Activated CD4-positive, alpha-beta T cell treated with anti-CD3 and anti-CD28 coated beads for 36 hours (primary cell): ENCODE data around the gene MAP3K14. TPM values are rescaled to one million over a fixed set of nuclear protein-coding genes. Genes with fewer than 3 reads are reported as not detected.

Experiments
- ATAC-seq: fragments of 200-7000 bp; cut with Tn5 transposase; one replicate; pipeline ENCODE4 v1.10.0; 2021; ENCODE audit warnings: mild to moderate bottlenecking, moderate library complexity
- CTCF ChIA-PET: fragments of 350-600 bp; sonication (Branson Sonifier 250); formaldehyde crosslinking; loops from one replicate; lab custom pipeline; 2021; ENCODE audit warnings: antibody characterized with exemption; lab: Charles Lee
- POLR2A ChIA-PET: fragments of 350-600 bp; sonication (Branson Sonifier 250); formaldehyde crosslinking; loops from one replicate; lab custom pipeline; 2021; ENCODE audit warnings: antibody characterized with exemption, inconsistent platforms; lab: Charles Lee
- DNase-seq: peaks from one replicate; pipeline ENCODE4 v3.0.0-alpha.2; 2020
- H3K27ac Mint-ChIP-seq: one replicate; pipeline ENCODE4 v1.8.0; 2021; ENCODE audit warnings: mixed read lengths
- H3K27me3 Mint-ChIP-seq: one replicate; pipeline ENCODE4 v1.8.0; 2021; ENCODE audit warnings: mixed read lengths
- H3K36me3 Mint-ChIP-seq: one replicate; pipeline ENCODE4 v1.8.0; 2021; ENCODE audit warnings: low read depth, mixed read lengths
- H3K4me1 Mint-ChIP-seq: one replicate; pipeline ENCODE4 v1.8.0; 2021; ENCODE audit warnings: mixed read lengths
- H3K4me3 Mint-ChIP-seq: one replicate; pipeline ENCODE4 v1.8.0; 2021; ENCODE audit warnings: mild to moderate bottlenecking, moderate library complexity, mixed read lengths
- H3K9me3 Mint-ChIP-seq: one replicate; pipeline ENCODE4 v1.8.0; 2021; ENCODE audit warnings: low read depth, mixed read lengths
- intact Hi-C, 2 experiments: fragments of 100-400 bp; cut with DNase I in 1 of 2; cut with micrococcal nuclease in 1 of 2; formaldehyde crosslinking; loops; one replicate each; pipeline versions ENCODE4 v1.14.2 to v1.15.1; 2022 to 2024; cut with DNase I, micrococcal nuclease
- total RNA-seq, 2 experiments: library from RNA; stranded (reverse); gene quantifications; one replicate each; pipeline ENCODE4 v1.2.3, GENCODE V29; 2021

Gene MAP3K14
- total RNA-seq, 2 experiments from 2014 or later: 50.3 to 52.5 TPM

DNA sequence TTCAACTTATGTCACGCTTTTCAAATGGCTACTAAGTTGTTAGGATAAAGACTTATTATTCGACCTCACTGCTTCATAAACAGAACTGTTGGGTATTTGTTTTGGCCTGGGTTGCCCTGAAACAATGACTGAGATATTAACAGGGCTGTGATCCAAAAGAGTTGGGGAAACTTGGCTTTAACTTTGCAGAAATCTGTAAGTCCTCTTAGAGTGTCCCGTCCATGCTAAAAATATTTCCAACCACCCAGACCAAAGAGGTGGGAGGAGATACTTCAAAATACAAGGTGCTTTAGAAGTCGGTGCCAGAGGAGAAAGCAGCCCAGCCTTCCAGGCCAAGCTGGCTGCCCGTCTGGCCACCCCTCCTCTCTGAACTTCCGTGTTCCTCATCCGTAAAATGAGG is 38.8 kb downstream of the MAP3K14 start:
- no peak for DNase-seq
- Mint-ChIP-seq H3K4me3 (no peak overlapping the region), H3K27ac (no peak overlapping the region), H3K4me1 (peaks cover 14% of the 10 kb centered on the region), H3K27me3 (no peaks in the 10 kb centered on the region), H3K36me3 (peaks cover 57% of the 10 kb centered on the region), H3K9me3 (no peaks in the 10 kb centered on the region)
- ChIA-PET POLR2A (interaction anchor here (0.9 to 1.5 kb wide), 7 partner anchors 10 to 39 kb away, joined by 3 to 10 read pairs (median 5); partner anchors contain the start of gene MAP3K14), CTCF (interaction anchor here (0.6 to 5.8 kb wide), 35 partner anchors 9 to 399 kb away, joined by 3 to 167 read pairs (median 8); partner anchors contain the start of genes ACBD4, FMNL1 and MAP3K14)
- no peak for ATAC-seq
- intact Hi-C loops: loop anchor here (1.0 to 5.0 kb wide), 4 partner anchors 34 to 107 kb away; partner anchors contain the start of gene MAP3K14 (in 1 of the 2)

DNA sequence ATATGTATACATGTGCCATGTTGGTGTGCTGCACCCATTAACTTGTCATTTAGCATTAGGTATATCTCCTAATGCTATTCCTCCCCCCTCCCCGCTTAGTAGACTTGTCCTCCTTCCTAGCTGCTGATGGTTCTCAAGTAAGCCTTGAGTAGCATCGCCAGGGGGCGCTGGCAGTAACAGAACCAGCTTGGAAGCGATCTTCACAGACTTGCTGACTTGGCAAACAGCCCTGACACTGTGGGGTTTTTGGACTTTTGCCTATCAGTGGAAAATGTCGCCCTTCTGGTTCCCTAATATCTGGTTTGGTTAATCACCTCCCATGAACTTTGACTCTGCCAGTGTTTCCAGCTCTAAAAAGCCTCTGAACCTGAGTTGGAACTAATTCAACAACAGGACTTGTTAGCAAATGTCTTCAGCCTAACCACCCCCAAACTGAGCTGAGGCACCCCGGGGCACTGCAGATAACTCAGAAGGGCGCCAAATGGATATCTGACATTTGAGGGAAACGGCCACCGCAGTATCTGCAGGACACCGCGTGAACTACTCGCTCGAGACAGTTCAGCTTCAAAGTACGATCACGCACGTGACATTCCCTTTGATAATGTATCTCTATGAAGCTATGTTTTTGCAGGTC is 39.5 kb downstream of the MAP3K14 start:
- Mint-ChIP-seq H3K9me3 (no peaks in the 10 kb centered on the region), H3K27ac (peak overlapping the region; percentile 39), H3K4me3 (no peak overlapping the region), H3K4me1 (peaks cover 14% of the 10 kb centered on the region), H3K27me3 (no peaks in the 10 kb centered on the region), H3K36me3 (peaks cover 56% of the 10 kb centered on the region)
- CTCF ChIA-PET: interaction anchor here (0.6 to 5.8 kb wide), 42 partner anchors 9 to 228 kb away, joined by 3 to 167 read pairs (median 6); partner anchors contain the start of genes ACBD4, FMNL1 and MAP3K14
- DNase-seq (peak; percentile 95), ATAC-seq (peak; percentile 95)
- POLR2A ChIA-PET: interaction anchor here (0.9 to 1.5 kb wide), 8 partner anchors 11 to 58 kb away, joined by 3 to 10 read pairs (median 5); partner anchors contain the start of gene MAP3K14
- intact Hi-C loops: loop anchor here (1.0 to 5.0 kb wide), 4 partner anchors 35 to 108 kb away; partner anchors contain the start of gene MAP3K14 (in 1 of the 2)

DNA sequence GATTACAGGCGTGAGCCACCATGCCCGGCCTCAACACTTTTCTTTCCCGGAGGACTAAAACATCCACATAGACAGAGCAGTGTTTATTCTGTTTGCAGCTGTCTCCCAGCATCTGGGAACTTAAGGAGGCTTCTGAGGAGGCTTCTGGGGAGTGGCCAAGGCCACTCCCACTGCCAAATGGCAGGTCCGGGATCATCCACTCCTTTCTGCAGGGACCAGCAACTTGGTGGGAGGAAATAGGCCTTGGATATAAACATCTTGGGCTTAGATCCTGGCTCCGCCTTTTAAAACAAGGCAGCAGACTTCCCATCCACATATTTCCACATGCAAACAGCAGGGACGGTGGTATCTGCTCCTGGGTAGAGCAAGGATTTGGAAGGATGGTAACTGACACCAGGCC is 40.8 kb downstream of the MAP3K14 start:
- Mint-ChIP-seq H3K9me3 (no peaks in the 10 kb centered on the region), H3K36me3 (peaks cover 58% of the 10 kb centered on the region)

DNA sequence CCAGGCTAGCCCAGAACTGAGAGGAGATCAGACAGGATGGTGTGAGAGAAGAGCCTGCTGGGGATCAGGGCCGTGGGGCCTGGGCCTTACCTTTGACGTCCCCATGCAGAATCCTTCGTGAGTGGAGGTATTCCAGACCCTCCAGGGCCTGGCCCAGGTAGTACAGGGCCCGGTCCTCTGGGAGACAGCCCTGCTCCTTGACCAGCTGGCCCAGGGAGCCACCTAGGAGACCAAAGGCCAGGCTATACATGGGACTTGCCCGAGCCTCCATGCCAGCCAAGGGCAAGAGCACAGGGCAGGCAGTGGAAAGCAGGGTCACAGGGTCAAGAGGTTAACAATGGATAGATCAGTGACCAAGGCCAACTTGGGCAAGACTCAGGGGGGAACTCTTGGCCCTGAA is 42.8 kb downstream of the MAP3K14 start:
- DNase-seq (no peak), ATAC-seq (no peak)
- H3K27me3 Mint-ChIP-seq: no peaks in the 10 kb centered on the region
- intact Hi-C loops: no loop called here
- H3K4me3 Mint-ChIP-seq: no peak overlapping the region
- ChIA-PET POLR2A (no interaction called here), CTCF (interaction anchor here (1.0 to 5.8 kb wide), 4 partner anchors 12 to 121 kb away, joined by 3 to 167 read pairs (median 4); no protein-coding TSS in a partner anchor)
- no peak overlapping the region for H3K27ac Mint-ChIP-seq
- peaks cover 62% of the 10 kb centered on the region for H3K36me3 Mint-ChIP-seq
- peaks cover 29% of the 10 kb centered on the region for H3K4me1 Mint-ChIP-seq
- no peaks in the 10 kb centered on the region for H3K9me3 Mint-ChIP-seq

More for the DNA sequence above, 40.8 kb downstream of the MAP3K14 start:
- ATAC-seq (no peak), DNase-seq (no peak)
- H3K4me3 Mint-ChIP-seq: no peak overlapping the region
- no peak overlapping the region for H3K27ac Mint-ChIP-seq
- ChIA-PET POLR2A (no interaction called here), CTCF (interaction anchor here (1.0 to 5.8 kb wide), 16 partner anchors 9 to 132 kb away, joined by 3 to 167 read pairs (median 18); partner anchors contain the start of gene FMNL1)
- peaks cover 19% of the 10 kb centered on the region for H3K4me1 Mint-ChIP-seq
- intact Hi-C loops: loop anchor here (2.0 to 5.0 kb wide), 3 partner anchors 36 to 45 kb away; partner anchors contain the start of gene MAP3K14 (in 1 of the 2)
- no peaks in the 10 kb centered on the region for H3K27me3 Mint-ChIP-seq

DNA sequence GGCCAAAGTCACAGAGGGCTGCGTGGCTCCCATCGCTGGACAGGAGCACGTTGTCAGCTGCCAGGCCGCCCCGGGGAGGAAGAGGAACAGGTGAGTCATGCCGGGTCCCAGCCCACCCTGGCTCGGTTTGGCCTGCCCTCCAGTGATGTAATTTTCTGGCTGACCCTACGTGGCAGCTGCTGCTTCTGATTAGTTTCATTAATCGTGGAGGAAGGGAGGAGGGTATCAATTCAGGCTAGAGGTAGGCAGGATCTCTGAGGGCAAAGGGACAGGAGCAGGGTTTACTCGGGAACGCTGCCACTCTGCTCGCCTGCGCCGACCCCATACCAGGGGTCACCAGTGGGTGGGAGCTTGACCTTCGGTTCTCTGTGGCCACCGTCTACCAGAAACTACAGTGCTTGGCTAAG is 43.3 kb downstream of the MAP3K14 start:
- intact Hi-C loops: no loop called here
- ChIA-PET CTCF (interaction anchor here (1.1 to 5.8 kb wide), 3 partner anchors 54 to 122 kb away, joined by 3 to 167 read pairs (median 38); no protein-coding TSS in a partner anchor), POLR2A (no interaction called here)
- Mint-ChIP-seq H3K4me3 (no peak overlapping the region), H3K4me1 (peaks cover 29% of the 10 kb centered on the region), H3K9me3 (no peaks in the 10 kb centered on the region), H3K27me3 (no peaks in the 10 kb centered on the region), H3K27ac (peak overlapping the region; percentile 58), H3K36me3 (peaks cover 64% of the 10 kb centered on the region)
- ATAC-seq (no peak), DNase-seq (no peak)

DNA sequence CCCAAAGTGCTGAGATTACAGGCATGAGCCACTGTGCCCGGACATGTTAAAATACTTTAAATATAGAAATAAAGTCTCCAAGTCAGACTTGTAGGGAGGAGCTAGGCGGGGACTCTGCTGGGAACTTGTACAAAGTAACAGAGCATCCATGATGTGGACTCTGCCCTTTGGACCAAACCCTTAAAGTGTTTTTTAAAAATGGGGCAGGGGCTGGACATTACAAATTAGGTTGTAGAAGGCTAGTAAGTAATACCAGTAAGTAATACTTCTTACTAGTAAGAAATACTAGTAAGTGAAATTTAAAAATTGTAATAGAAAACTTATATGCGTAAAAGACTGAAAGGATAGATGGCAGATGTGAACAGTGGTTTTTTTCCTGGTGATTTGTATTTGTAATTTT is 45.2 kb downstream of the MAP3K14 start:
- no peak for ATAC-seq
- CTCF ChIA-PET: interaction anchor here (0.6 to 3.5 kb wide), 11 partner anchors 8 to 207 kb away, joined by 3 to 38 read pairs (median 4); no protein-coding TSS in a partner anchor
- Mint-ChIP-seq H3K27ac (peak overlapping the region; percentile 47), H3K4me1 (peaks cover 18% of the 10 kb centered on the region), H3K27me3 (no peaks in the 10 kb centered on the region), H3K4me3 (no peak overlapping the region), H3K9me3 (no peaks in the 10 kb centered on the region), H3K36me3 (peaks cover 70% of the 10 kb centered on the region)
- POLR2A ChIA-PET: interaction anchor here (0.7 kb wide), 1 partner anchor 30 kb away, joined by 4 read pairs; no protein-coding TSS in a partner anchor
- DNase-seq: no peak
- intact Hi-C loops: loop anchor here in 1 of 2 experiments (1.0 kb wide), 1 partner anchor 52 kb away; no protein-coding TSS in a partner anchor

DNA sequence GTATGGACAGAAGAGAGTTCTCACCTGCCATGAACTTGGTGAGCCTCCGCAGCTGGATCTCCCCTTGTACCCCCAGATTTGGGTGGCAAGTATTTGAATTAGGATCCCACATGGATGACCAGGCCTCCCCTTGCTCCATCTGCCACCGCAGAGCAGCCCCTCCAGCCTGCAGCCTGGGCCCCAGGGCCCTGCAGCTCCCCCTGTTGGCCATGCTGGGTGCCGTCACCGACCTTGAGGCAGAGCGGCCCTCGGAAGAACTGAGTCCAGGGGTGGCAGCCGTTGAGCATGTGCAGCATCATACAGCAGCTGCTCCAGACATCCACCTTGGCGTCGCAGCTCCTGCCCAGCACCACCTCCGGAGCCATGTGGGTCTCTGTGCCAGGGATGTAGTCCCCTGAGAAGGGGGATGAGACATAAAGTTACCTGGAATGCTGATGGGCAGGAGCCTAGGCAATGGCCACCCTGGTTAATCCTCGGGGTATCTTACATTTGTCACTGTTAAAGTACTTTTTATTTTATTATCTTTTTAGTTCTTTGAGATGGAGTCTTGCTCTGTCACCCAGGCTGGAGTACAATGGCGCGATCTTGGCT is 45.9 kb downstream of the MAP3K14 start:
- Mint-ChIP-seq H3K36me3 (peaks cover 71% of the 10 kb centered on the region), H3K4me1 (peaks cover 18% of the 10 kb centered on the region), H3K27ac (peak overlapping the region; percentile 47), H3K9me3 (no peaks in the 10 kb centered on the region), H3K4me3 (no peak overlapping the region), H3K27me3 (no peaks in the 10 kb centered on the region)
- CTCF ChIA-PET: interaction anchor here (0.6 to 3.5 kb wide), 13 partner anchors 12 to 206 kb away, joined by 3 to 38 read pairs (median 4); no protein-coding TSS in a partner anchor
- POLR2A ChIA-PET: no interaction called here
- intact Hi-C loops: loop anchor here in 1 of 2 experiments (1.0 kb wide), 1 partner anchor 52 kb away; no protein-coding TSS in a partner anchor
- ATAC-seq (peak; percentile 75), DNase-seq (peak; percentile 78)

DNA sequence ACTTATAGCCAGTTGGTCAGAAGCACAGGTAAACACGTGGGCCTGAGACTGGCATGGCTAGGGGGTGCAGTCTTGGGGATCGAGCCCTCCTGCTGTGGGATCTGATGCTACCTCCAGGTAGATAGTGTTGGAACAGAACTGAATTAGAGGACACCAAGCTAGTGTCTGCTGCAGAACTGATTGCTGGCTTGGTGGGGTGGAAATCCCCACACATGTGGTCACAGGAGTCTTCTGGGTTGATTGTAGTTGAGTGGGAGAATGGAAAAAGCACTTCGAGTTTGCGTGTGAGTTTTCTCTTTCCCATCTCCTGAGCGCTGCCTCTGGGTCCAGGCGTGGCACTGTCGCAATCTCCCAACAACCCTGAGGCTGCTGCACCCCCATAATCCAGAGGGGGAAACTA is 46.9 kb downstream of the MAP3K14 start:
- Mint-ChIP-seq H3K9me3 (no peaks in the 10 kb centered on the region), H3K27ac (peak overlapping the region; percentile 1), H3K36me3 (peaks cover 74% of the 10 kb centered on the region), H3K27me3 (no peaks in the 10 kb centered on the region), H3K4me1 (peaks cover 18% of the 10 kb centered on the region), H3K4me3 (no peak overlapping the region)
- ATAC-seq: peak; percentile 31
- ChIA-PET POLR2A (no interaction called here), CTCF (interaction anchor here (0.9 to 5.0 kb wide), 7 partner anchors 7 to 120 kb away, joined by 3 to 26 read pairs (median 5); no protein-coding TSS in a partner anchor)
- no peak for DNase-seq
- intact Hi-C loops: no loop called here

DNA sequence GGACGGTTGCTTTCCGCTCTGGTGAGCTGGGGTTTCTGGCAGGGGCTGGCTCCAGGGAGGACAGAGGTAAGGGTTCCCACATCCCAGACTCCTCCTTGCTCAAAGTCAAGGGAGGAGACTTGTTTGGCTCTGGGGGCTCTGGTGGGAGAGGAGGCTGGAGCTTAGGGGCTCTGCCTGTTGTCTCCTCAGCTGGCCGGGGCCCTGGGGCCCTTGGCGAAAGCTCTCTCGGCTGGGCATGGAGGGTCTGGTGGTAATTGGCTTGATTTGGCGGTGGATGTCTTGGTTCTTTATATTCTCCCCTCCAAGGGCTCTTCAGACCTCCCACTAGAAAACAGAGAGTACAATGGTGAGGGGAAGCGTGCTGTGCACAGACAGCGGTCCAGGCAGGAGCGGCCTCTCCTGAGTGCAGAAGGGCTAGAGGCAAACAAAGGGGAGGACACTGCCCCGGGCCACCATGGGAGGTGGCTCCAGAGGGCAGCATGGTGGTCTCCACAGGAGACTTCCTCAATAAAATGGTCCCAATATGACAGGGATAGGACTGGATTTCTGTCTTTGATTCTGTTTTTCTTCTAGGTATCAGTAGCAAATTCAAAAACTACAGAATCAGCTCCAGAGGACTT is 49.3 kb downstream of the MAP3K14 start:
- peaks cover 25% of the 10 kb centered on the region for H3K4me1 Mint-ChIP-seq
- POLR2A ChIA-PET: interaction anchor here (0.7 to 1.7 kb wide), 3 partner anchors 11 to 53 kb away, joined by 3 to 4 read pairs (median 3); no protein-coding TSS in a partner anchor

DNA sequence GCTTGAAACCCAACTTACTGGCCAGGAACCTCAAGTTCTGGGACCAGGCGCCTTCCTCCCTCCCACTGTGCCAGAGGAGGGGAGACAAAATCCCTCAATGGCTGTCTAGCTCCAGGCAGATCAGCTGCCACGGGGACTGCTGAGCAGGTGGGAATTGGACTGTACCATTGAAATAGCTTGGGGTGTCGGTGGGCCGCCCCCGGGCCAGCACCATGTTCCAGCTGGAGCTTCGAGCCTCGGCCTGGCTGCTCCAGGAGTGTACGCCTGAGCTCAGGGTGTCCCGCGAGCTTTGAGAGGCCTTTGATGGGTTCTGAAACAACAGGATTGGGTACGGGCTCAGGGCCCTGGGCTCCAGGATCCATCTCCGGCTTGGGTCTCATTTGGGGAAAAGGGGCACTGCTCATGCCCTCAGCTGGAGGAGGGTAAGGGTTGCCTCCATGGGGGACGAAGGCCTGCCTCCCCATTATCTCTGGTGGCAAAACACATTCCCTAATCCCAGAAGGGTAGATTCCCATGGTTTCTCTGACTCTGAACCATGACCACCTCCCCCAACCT is 50.4 kb downstream of the MAP3K14 start:
- Mint-ChIP-seq H3K36me3 (peaks cover 63% of the 10 kb centered on the region), H3K27me3 (no peaks in the 10 kb centered on the region), H3K27ac (no peak overlapping the region), H3K4me3 (no peak overlapping the region), H3K9me3 (no peaks in the 10 kb centered on the region), H3K4me1 (peaks cover 28% of the 10 kb centered on the region)
- ChIA-PET CTCF (interaction anchor here (0.5 to 5.0 kb wide), 11 partner anchors 8 to 1129 kb away, joined by 3 to 26 read pairs (median 4); no protein-coding TSS in a partner anchor), POLR2A (interaction anchor here (0.7 to 1.7 kb wide), 3 partner anchors 10 to 175 kb away, joined by 3 to 4 read pairs (median 3); no protein-coding TSS in a partner anchor)
- ATAC-seq (no peak), DNase-seq (no peak)
- intact Hi-C loops: no loop called here

More for the DNA sequence above, 49.3 kb downstream of the MAP3K14 start:
- intact Hi-C loops: no loop called here
- Mint-ChIP-seq H3K4me3 (no peak overlapping the region), H3K9me3 (no peaks in the 10 kb centered on the region), H3K27me3 (no peaks in the 10 kb centered on the region), H3K36me3 (peaks cover 73% of the 10 kb centered on the region), H3K27ac (no peak overlapping the region)
- no peak for ATAC-seq
- CTCF ChIA-PET: interaction anchor here (0.6 to 5.0 kb wide), 9 partner anchors 9 to 644 kb away, joined by 3 to 26 read pairs (median 4); no protein-coding TSS in a partner anchor
- DNase-seq: no peak
